IMR-90 (cell line): ENCODE data around the gene RASL10B.

Experiments used
- BHLHE40 ChIP-seq: fragments of 150-350 bp; IDR thresholded peaks from 2 replicates; pipeline ENCODE4 v1.6.1; 2016; ENCODE audit warnings: mild to moderate bottlenecking, low read depth, low read length
- CEBPB ChIP-seq: IDR thresholded peaks from 2 replicates; pipeline ENCODE4 v1.6.1; 2012; ENCODE audit warnings: low read depth, low read length, improper control_type of control experiment
- FOS ChIP-seq: fragments of 150-350 bp; IDR thresholded peaks from 2 replicates; pipeline ENCODE4 v1.6.1; 2016; ENCODE audit warnings: low read depth, low read length
- NFE2L2 ChIP-seq: fragments of 150-350 bp; IDR thresholded peaks from 2 replicates; pipeline ENCODE4 v1.6.1; 2016; ENCODE audit warnings: low read depth, mild to moderate bottlenecking, low read length
- POLR2A ChIP-seq: IDR thresholded peaks from 2 replicates; pipeline ENCODE4 v1.6.1; 2012; ENCODE audit warnings: mild to moderate bottlenecking, low read depth, low read length
- RFX5 ChIP-seq: IDR thresholded peaks from 2 replicates; pipeline ENCODE4 v1.8.0; 2012; ENCODE audit warnings: low read depth, mild to moderate bottlenecking, low read length, moderate library complexity
- TF ChIP-seq, protein P1 (sequence below): conservative IDR thresholded peaks from 2 replicates; pipeline ENCODE4 v1.5.1; 2012; ENCODE audit warnings: mild to moderate bottlenecking, low read depth, low read length, improper control_type of control experiment

DNA sequence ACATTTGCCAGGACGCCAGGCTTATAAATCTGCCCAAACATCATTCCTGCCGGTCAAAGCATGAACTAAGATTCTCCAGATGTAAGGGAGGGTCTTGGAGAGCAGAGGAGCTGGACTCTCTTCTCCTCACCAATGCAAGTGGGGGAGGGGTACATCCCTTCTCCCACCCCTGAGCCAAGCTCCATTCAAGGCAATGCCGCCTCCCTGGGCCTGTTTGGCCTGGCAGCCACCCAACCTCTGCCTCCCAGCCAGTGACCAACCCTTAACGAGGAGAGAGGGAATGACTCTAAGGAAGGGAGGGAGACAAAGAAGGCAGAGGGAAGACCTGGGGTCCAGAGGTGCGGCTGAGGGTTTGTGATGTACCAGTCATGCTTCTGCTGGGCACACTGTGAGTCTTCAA, 43.1 kb downstream of the RASL10B start:
- TF ChIP-seq, protein P1, sequence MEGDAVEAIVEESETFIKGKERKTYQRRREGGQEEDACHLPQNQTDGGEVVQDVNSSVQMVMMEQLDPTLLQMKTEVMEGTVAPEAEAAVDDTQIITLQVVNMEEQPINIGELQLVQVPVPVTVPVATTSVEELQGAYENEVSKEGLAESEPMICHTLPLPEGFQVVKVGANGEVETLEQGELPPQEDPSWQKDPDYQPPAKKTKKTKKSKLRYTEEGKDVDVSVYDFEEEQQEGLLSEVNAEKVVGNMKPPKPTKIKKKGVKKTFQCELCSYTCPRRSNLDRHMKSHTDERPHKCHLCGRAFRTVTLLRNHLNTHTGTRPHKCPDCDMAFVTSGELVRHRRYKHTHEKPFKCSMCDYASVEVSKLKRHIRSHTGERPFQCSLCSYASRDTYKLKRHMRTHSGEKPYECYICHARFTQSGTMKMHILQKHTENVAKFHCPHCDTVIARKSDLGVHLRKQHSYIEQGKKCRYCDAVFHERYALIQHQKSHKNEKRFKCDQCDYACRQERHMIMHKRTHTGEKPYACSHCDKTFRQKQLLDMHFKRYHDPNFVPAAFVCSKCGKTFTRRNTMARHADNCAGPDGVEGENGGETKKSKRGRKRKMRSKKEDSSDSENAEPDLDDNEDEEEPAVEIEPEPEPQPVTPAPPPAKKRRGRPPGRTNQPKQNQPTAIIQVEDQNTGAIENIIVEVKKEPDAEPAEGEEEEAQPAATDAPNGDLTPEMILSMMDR, result no peak
- no peak for TF ChIP-seq CEBPB
- TF ChIP-seq NFE2L2, result no peak
- TF ChIP-seq POLR2A, result no peak
- no peak for TF ChIP-seq BHLHE40
- no peak for TF ChIP-seq FOS
- TF ChIP-seq RFX5, result no peak
